Sigmoid colon (tissue), 3 donors: Measurements from ENCODE around the gene FIG4.

ENCODE experiments used
- CTCF ChIP-seq, 4 experiments: fragments of 450-650 bp in 3 of 4; fragments of 200-600 bp in 1 of 4; IDR thresholded peaks; one replicate each; pipeline ENCODE4 v1.5.1; 2016 to 2019; ENCODE audit warnings: antibody characterized with exemption in 4 of 4, mild to moderate bottlenecking in 3 of 4, moderate library complexity in 2 of 4
- POLR2A ChIP-seq, 2 donors: fragments of 450-650 bp; IDR thresholded peaks; one replicate each; pipeline ENCODE4 v1.6.1; 2016; ENCODE audit warnings: antibody characterized with exemption in 2 of 2, mild to moderate bottlenecking in 2 of 2, moderate library complexity in 2 of 2

- TF ChIP-seq CTCF (IDR thresholded peaks at IDR 0.05) (no peak), POLR2A (IDR thresholded peaks at IDR 0.05) (no peak)
Measured at GRCh38 chr6:109807881-109808280, 116.8 kb downstream of the FIG4 start.
